WI38 (cell line): ENCODE data around the gene TBX2.

Experiments
- H3K4me3 ChIP-seq: 2 replicates; pipeline ENCODE4 v1.5.1; 2011; ENCODE audit warnings: low read depth, mild to moderate bottlenecking, control low read depth, low read length
- CTCF ChIP-seq: IDR thresholded peaks from 2 replicates; pipeline ENCODE4 v1.5.1; 2012; ENCODE audit warnings: low read depth, mild to moderate bottlenecking, control low read depth, low read length

The TBX2 gene

GRCh38 chr17:61366076-61366714, 33.4 kb upstream of the TBX2 start:
- TF ChIP-seq CTCF: no peak

GRCh38 chr17:61366715-61367413, 32.8 kb upstream of the TBX2 start:
- TF ChIP-seq CTCF: no peak
- H3K4me3 ChIP-seq: no peak overlapping the region

More at GRCh38 chr17:61366076-61366714, 33.4 kb upstream of the TBX2 start:
- H3K4me3 ChIP-seq: no peak overlapping the region

- H3K4me3 ChIP-seq: no peak overlapping the region
- no peak for TF ChIP-seq CTCF
These were observed 31.4 kb upstream of the TBX2 start for GRCh38 chr17:61368049-61368831.

GRCh38 chr17:61368832-61369450, 30.7 kb upstream of the TBX2 start:
- no peak for TF ChIP-seq CTCF
- H3K4me3 ChIP-seq: no peak overlapping the region

- H3K4me3 ChIP-seq: no peak overlapping the region
These were observed 29.9 kb upstream of the TBX2 start for GRCh38 chr17:61369751-61370150.

GRCh38 chr17:61371179-61371578, 28.5 kb upstream of the TBX2 start:
- H3K4me3 ChIP-seq: no peak overlapping the region
- TF ChIP-seq CTCF: no peak

More at GRCh38 chr17:61369751-61370150, 29.9 kb upstream of the TBX2 start:
- no peak for TF ChIP-seq CTCF
